GM04504 (cell line): ENCODE measurements around the gene PSMA4.
"Not testable (repeated sequence)": the region's sequence is repeated elsewhere in the genome, so short reads cannot be mapped to it uniquely, and the experiment has no call there.

Experiments
- DNase-seq: peaks from one replicate; pipeline ENCODE4 v3.0.0-alpha.2; 2012; ENCODE audit warnings: low read depth

PSMA4 gene

GRCh38 chr15:78540141-78540870 is at the start of gene PSMA4:
Gene PSMA4 (plus strand): TSS chr15:78540444. CDS start chr15:78541928, 1,484 bp downstream.
- DNase-seq, result peak; percentile 65

- no peak for DNase-seq
Observed at GRCh38 chr15:78492872-78493271, 47.4 kb upstream of the PSMA4 start.

DNA sequence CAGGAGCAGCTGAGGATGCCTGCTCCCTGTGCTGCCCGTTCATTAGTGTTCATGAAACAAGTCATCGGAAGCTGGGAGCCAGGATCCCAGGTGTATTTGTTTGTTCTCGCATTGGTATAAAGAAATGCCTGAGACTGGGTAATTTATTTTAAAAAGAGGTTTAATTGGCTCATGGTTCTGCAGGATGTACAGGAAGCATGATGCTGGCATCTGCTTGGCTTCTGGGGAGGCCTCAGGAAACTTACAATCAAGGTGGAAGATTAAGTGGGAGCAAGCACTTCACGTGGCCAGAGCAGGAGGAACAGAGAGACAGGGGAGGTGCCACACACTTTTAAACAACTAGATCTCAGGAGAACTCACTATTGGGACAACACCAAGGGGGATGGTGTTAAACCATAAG is 38.4 kb upstream of the PSMA4 start:
- no peak for DNase-seq

- DNase-seq, result no peak
Observed at GRCh38 chr15:78502641-78503040, 37.6 kb upstream of the PSMA4 start.

- peak; percentile 96 for DNase-seq
Observed at GRCh38 chr15:78506971-78507830, 33.0 kb upstream of the PSMA4 start, which contains the start of gene HYKK. Gene HYKK (plus strand): TSS chr15:78507577. CDS start chr15:78513089, 5,512 bp downstream.

DNA sequence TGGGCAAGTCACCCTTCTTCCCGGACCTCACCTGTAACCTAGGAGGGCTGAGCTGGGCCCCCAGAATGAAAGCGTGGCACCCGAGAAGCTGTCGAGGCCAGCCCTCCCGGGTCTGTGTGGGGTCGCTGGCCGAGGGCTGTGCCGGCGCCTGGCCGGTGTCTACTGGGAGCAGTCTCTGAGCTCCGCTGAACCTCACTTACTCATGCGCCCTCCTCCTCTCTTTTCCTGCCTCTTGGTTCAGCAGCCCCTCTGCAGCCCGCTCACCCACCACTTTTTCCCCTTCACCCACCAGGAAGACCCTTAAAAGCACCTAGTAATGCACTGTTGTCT is 32.4 kb upstream of the PSMA4 start:
- DNase-seq, result no peak

DNA sequence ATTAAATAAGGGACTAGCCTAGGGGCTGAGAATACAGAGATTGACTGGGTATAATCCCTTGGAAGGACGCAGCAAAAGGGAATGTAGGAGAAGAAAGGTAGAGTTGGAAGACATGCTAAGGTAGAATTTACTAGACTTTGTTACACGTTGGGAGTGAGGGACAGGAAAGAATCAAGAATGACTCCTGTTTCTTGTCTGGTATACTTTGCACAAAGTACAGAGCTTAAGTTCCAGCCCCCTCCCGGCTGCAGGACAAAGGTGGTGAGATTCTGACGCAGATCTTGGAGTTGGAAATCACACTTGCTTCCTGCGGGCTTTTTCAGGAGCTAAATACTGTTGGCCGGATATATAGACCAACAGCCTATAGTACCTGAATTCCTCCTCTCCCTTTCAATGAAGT is 32.0 kb upstream of the PSMA4 start:
- no peak for DNase-seq

DNA sequence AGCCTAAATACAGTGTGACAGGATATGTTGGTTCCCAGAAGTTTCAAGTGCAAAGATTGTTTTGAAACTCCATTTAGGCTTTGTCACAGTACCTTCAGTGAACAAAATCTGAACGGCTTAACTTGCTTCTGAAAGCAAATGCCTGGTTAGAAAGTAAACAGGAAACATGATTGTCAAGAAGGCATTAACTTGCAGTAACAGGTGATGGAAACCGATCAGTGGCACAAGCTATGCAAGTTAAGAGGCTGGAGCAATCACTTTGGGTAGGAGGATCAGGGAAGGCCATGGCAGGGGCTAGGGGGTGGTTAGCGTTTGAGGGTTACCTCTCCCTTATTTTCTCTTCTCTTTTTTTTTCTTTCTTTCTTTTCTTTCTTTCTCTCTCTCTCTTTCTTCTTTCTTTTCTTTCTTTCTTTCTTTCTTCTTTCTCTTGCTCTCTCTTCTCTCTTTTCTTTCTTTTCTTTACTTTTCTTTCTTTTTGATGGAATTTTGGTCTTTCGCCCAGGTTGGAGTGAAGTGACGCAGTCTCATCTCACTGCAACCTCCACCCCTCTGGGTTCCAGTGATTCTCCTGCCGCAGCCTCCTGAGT is 30.4 kb upstream of the PSMA4 start:
- no peak for DNase-seq

- DNase-seq, result not testable (repeated sequence)
Observed at GRCh38 chr15:78520035-78520434, 20.2 kb upstream of the PSMA4 start.

DNA sequence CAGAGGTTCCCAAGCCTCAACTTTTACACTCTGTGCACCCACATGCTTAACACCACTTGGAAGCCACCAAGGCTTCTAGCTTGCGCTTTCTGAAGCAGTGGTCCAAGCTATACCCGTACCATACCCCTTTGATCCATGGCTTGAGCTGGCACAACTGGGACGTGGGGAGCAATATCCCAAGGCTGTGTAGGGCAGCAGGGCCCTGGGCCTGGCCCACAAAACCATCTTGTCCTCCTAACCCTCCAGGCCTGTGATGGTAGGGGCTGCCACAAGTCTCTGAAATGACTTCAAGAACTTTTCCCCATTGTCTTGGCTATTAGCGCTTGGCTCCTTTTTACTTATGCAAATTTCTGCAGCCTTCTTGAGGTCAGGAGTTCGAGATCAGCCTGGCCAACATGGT is 16.0 kb upstream of the PSMA4 start:
- DNase-seq, result no peak

DNA sequence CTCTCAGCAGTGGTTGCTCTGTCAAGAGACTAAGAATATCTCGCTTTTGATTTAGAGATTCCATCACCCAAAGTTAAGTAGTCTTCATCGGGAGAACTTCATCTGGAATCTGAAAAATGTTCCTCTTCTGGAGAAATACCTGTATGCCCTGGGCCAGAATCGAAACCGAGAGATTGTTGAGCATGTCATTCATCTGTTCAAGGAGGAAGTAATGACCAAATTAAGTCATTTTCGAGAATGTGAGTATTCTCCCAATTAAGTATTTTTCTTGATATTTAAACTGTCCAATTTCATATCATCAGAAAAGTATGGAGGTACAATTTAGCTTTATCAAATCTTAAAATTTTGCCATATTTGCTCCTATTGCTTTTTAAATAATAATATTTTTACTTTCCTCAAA is 12.9 kb upstream of the PSMA4 start:
- DNase-seq, result no peak

- DNase-seq, result no peak
Observed at GRCh38 chr15:78533331-78533730, 6.9 kb upstream of the PSMA4 start.

- no peak for DNase-seq
Observed at GRCh38 chr15:78536134-78536533, 4.1 kb upstream of the PSMA4 start.

- no peak for DNase-seq
Observed at GRCh38 chr15:78537266-78537905, 2.9 kb upstream of the PSMA4 start.

DNA sequence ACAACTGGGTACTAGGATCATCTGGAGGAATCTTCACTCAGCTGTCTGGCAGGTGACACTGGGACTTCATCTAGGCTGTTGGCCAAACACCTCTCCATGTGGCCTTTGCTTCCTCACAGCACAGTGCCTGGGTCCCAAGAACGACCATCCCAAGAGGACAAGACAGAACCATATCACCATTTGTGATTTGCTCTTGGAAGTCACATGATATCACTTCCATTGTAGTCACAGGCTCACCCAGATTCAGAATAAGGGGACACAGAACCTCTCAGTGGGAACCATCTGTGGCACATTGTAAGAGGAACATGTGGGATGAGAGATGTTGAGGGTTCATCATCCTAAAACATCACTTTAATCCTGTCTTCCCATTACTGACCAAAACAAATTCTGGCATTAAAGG is 1.9 kb upstream of the PSMA4 start:
- no peak for DNase-seq

DNA sequence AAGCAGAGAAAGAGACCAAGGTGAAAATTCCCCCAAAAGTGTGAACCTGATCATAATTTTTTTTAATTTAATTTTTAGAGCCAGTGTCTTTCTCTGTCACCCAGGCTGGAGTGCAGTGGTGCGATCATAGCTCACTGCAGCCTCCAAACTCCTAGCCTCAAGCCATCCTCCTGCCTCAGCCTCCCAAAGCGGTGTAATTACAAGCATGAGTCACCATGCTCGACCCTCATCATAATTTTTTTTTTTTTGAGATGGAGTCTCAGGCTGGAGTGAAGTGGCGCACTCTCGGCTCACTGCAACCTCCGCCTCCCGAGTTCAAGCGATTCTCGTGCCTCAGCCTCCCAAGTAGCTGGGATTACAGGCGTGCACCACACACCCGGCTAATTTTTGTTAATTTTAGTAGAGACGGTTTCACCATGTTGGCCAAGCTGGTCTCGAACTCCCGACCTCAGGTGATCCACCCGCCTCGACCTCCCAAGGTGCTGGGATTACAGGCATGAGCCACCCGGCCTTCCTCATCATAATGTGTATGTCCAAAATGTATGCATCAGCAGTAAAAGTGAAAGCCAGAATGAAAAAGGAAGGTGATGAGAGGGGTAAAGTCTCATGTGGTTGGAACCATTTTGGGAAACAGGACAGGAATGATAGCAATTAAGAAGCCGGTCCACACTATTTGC is 642 bp upstream of the PSMA4 start:
- not testable (repeated sequence) for DNase-seq

GRCh38 chr15:78540871-78541743 is 863 bp downstream of the PSMA4 start:
- DNase-seq, result no peak

DNA sequence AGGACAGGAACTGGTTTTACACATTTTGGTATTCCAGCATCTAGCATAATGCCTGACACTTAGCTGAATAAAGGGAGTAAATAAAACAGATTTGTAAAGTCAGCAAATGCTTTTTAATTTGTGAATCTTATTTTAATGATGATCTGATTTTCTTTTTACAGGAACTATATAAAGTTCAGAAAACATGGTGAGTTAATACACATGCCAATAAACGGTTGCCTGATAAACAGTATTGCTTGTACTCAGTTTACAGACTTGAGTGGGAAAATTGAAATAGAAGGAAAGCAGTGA is 1.4 kb downstream of the PSMA4 start:
- no peak for DNase-seq

GRCh38 chr15:78542647-78543046 is 2.4 kb downstream of the PSMA4 start:
- DNase-seq, result no peak

DNA sequence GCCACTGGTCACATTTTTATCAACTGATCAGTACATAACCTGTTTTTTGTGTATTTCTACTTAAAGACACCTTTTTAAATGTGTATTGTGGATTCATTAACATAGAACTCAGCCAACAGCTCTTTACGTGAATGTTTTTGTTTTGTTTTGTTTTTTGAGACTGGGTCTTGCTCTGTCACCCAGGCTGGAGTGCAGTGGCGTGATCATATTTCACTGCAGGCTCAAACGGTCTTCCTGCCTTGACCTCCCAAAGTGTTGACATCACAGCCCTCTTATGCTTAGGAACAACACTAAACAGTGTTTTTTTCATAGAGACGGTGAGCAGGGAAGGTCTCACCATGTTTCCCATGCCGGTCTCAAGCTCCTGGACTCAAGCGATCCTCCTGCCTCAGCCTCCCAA is 9.9 kb downstream of the PSMA4 start:
- no peak for DNase-seq

GRCh38 chr15:78550815-78551214 is 10.6 kb downstream of the PSMA4 start:
- DNase-seq, result no peak
